Ishikawa (cell line): ENCODE results near the gene SENP6.
A peak's percentile ranks its signal among the peaks of the same experiment; 100 is the strongest.

Experiments used
- CEBPB ChIP-seq: IDR thresholded peaks from 2 replicates; pipeline ENCODE4 v1.6.1; 2012
- CREB1 ChIP-seq: IDR thresholded peaks from 2 replicates; pipeline ENCODE4 v1.6.1; 2012; ENCODE audit warnings: low read depth
- EGR1 ChIP-seq: IDR thresholded peaks from 2 replicates; pipeline ENCODE4 v1.6.1; 2012
- EP300 ChIP-seq: IDR thresholded peaks from 2 replicates; pipeline ENCODE4 v1.6.1; 2012; ENCODE audit warnings: borderline replicate concordance
- FOXM1 ChIP-seq: IDR thresholded peaks from 2 replicates; pipeline ENCODE4 v1.6.1; 2012; ENCODE audit warnings: low read depth, borderline replicate concordance
- MAX ChIP-seq: IDR thresholded peaks from 2 replicates; pipeline ENCODE4 v1.6.1; 2012
- NFIC ChIP-seq: IDR thresholded peaks from 2 replicates; pipeline ENCODE4 v1.6.1; 2012
- RAD21 ChIP-seq: IDR thresholded peaks from 2 replicates; pipeline ENCODE4 v1.6.1; 2012; ENCODE audit warnings: low read depth
- TAF1 ChIP-seq: IDR thresholded peaks from 2 replicates; pipeline ENCODE4 v1.6.1; 2012; ENCODE audit warnings: low read depth, mild to moderate bottlenecking
- TCF12 ChIP-seq: IDR thresholded peaks from 2 replicates; pipeline ENCODE4 v1.6.1; 2012; ENCODE audit warnings: low read depth
- TEAD4 ChIP-seq: IDR thresholded peaks from 2 replicates; pipeline ENCODE4 v1.6.1; 2012
- USF1 ChIP-seq: IDR thresholded peaks from 2 replicates; pipeline ENCODE4 v1.6.1; 2012
- YY1 ChIP-seq: IDR thresholded peaks from 2 replicates; pipeline ENCODE4 v1.6.1; 2012; ENCODE audit warnings: low read depth
- ZBTB7A ChIP-seq: IDR thresholded peaks from 2 replicates; pipeline ENCODE4 v1.6.1; 2012; ENCODE audit warnings: low read depth
- TF ChIP-seq, protein P1 (sequence below): IDR thresholded peaks from 2 replicates; pipeline ENCODE4 v1.6.1; 2012; ENCODE audit warnings: low read depth, mild to moderate bottlenecking

The SENP6 gene

GRCh38 chr6:75748743-75749538 is 147.3 kb downstream of the SENP6 start, which contains the start of gene MYO6:
Gene MYO6, plus strand, starts transcription at chr6:75749239. Its CDS starts 68,309 bp downstream, at chr6:75817548.
- TF ChIP-seq ZBTB7A = peak; percentile 98
- no peak for TF ChIP-seq TCF12
- peak; percentile 56 for TF ChIP-seq TAF1
- TF ChIP-seq USF1 = 0 out of 2 replicates have a peak, but pooled peaks have one; percentile 11
- no peak for TF ChIP-seq RAD21

DNA sequence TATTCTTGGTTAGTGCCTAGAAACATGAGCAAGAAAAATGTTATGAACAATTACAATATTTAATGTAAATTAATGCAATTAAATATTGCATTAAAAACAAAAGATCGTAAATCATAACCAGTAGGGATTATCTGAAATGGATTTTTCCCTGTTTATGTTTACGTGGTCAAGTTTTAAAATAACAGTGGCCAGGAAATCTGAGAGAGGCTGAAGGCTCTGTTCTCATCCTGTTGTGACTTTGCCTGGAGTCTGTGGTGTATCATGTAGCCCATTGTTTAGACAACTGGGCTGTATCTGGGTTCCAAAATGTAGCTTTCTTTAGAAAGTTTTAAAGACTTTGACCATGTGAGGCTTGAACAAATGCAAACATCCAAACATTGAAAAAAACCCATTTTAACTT is 149.8 kb downstream of the SENP6 start:
- TF ChIP-seq, protein P1, sequence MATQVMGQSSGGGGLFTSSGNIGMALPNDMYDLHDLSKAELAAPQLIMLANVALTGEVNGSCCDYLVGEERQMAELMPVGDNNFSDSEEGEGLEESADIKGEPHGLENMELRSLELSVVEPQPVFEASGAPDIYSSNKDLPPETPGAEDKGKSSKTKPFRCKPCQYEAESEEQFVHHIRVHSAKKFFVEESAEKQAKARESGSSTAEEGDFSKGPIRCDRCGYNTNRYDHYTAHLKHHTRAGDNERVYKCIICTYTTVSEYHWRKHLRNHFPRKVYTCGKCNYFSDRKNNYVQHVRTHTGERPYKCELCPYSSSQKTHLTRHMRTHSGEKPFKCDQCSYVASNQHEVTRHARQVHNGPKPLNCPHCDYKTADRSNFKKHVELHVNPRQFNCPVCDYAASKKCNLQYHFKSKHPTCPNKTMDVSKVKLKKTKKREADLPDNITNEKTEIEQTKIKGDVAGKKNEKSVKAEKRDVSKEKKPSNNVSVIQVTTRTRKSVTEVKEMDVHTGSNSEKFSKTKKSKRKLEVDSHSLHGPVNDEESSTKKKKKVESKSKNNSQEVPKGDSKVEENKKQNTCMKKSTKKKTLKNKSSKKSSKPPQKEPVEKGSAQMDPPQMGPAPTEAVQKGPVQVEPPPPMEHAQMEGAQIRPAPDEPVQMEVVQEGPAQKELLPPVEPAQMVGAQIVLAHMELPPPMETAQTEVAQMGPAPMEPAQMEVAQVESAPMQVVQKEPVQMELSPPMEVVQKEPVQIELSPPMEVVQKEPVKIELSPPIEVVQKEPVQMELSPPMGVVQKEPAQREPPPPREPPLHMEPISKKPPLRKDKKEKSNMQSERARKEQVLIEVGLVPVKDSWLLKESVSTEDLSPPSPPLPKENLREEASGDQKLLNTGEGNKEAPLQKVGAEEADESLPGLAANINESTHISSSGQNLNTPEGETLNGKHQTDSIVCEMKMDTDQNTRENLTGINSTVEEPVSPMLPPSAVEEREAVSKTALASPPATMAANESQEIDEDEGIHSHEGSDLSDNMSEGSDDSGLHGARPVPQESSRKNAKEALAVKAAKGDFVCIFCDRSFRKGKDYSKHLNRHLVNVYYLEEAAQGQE = no peak
- no peak for TF ChIP-seq TAF1
- TF ChIP-seq CEBPB = no peak
- no peak for TF ChIP-seq TEAD4
- TF ChIP-seq MAX = no peak
- TF ChIP-seq YY1 = no peak
- no peak for TF ChIP-seq EGR1
- no peak for TF ChIP-seq NFIC
- no peak for TF ChIP-seq EP300
- no peak for TF ChIP-seq FOXM1
- no peak for TF ChIP-seq TCF12
- no peak for TF ChIP-seq RAD21
- TF ChIP-seq USF1 = no peak
- TF ChIP-seq ZBTB7A = no peak
- no peak for TF ChIP-seq CREB1

DNA sequence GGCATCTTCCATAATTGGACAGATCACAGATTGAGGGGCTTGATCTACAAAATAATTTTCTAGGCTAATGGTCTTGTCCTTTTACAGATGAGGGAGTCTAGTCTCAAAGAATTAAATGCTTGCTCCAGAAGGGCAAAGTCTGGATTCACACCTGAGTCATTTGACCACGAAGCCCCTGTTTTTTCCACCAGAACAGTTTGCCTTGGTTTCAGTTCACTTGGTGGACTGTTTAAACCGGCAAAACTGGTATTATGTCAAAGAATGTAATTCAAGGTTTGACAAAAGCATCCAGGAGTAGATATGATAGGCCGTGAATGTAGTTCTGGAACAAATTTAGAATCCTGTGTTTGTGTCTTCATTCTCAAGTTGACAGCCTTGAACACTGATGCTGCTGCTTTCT is 150.7 kb downstream of the SENP6 start:
- no peak for TF ChIP-seq USF1
- TF ChIP-seq YY1 = no peak
- TF ChIP-seq TCF12 = no peak
- TF ChIP-seq, protein P1 = no peak
- no peak for TF ChIP-seq TAF1
- no peak for TF ChIP-seq ZBTB7A
- TF ChIP-seq FOXM1 = no peak
- no peak for TF ChIP-seq RAD21
- TF ChIP-seq EGR1 = no peak
- TF ChIP-seq TEAD4 = no peak
- TF ChIP-seq CREB1 = no peak
- TF ChIP-seq MAX = no peak
- no peak for TF ChIP-seq NFIC
- no peak for TF ChIP-seq CEBPB
- no peak for TF ChIP-seq EP300

- no peak for TF ChIP-seq CREB1
- no peak for TF ChIP-seq TCF12
- TF ChIP-seq MAX = no peak
- TF ChIP-seq FOXM1 = no peak
- no peak for TF ChIP-seq TAF1
- TF ChIP-seq EP300 = no peak
- no peak for TF ChIP-seq ZBTB7A
- TF ChIP-seq USF1 = no peak
- no peak for TF ChIP-seq EGR1
- TF ChIP-seq NFIC = no peak
- TF ChIP-seq, protein P1 = no peak
- no peak for TF ChIP-seq TEAD4
- TF ChIP-seq YY1 = no peak
- no peak for TF ChIP-seq RAD21
- TF ChIP-seq CEBPB = no peak
Measured at GRCh38 chr6:75755704-75756103, 154.0 kb downstream of the SENP6 start.
